Hematopoietic multipotent progenitor cell treated with erythropoietin and hydrocortisone succinate and interleukin-3 and kit ligand, for 15 days (in vitro differentiated cells): ENCODE data around the gene USP47.

Experiments
- DNase-seq: peaks from one replicate; pipeline ENCODE4 v3.0.0-alpha.2; 2015; ENCODE audit warnings: low spot score

Gene USP47

DNA sequence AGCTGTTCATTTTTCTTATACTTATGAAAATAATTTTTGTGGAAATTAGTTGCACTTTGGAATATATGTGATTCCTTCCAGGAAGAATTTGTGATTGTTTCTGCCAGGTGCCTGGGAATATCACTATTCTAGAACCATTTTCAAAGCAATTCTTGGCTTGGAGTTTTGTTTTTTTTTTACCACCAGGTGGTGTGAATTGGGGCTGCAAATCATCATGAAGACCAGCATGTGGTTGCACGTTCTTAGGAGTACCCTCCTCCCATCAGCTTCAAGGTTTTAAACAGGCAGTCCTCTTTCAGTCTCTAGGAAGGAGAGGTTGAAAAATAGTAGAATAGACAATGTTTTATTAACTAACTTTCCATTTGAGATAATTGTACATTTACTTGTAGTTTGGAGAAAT is 25.9 kb downstream of the USP47 start:
- no peak for DNase-seq

DNA sequence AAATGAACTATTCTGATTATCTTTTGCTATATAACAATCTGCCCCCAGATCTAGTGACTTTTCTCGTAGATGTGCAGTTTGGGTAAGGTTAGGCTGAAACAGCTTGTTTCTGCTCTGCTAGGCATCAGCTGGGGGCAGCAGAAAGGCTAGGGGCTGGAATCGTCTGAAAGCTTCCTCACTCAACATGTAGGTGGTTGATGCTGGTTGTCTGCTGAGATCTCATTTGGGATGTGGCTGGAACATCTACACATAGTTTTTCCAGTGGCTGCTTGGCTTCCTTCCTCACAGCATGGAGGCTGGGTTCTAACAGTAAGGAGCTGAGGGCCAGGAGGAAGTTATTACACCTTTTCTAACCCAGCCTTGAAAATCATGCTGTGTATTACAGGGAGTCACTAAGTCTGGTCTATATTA is 30.2 kb downstream of the USP47 start:
- no peak for DNase-seq

DNA sequence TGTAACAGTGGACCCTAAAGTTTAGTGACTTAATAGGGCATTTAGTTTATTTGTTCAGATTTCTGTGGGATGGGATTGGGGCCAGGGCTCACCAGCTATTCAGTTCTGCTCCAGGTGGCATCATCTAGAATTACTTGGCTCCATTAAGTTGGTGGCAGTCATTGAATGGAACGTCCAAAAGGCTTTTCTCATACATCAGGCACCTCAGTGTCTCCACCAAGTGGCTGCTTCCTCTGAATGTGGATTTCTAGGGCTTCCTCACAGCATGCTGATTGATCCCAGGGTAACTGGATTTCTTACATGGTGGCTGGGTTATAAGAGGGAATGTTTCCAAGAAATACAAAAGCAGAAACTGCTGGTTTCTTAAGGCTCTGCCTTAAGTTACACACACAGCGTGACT is 34.7 kb downstream of the USP47 start:
- no peak for DNase-seq

DNA sequence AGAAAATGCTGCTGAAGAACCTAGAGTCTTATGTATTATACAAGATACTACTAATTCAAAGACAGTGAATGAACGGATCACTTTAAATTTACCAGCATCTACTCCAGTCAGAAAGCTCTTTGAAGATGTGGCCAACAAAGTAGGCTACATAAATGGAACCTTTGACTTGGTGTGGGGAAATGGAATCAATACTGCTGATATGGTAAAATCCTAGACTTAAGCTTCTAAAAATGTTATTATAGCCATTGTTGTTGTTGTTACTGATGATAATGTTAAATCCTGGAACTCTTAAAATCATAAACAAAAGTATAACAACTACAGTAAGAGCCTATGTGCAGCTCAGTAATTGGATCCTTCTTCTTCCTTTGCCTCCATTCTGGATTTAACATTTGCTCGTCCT is 38.4 kb downstream of the USP47 start:
- DNase-seq = no peak

DNA sequence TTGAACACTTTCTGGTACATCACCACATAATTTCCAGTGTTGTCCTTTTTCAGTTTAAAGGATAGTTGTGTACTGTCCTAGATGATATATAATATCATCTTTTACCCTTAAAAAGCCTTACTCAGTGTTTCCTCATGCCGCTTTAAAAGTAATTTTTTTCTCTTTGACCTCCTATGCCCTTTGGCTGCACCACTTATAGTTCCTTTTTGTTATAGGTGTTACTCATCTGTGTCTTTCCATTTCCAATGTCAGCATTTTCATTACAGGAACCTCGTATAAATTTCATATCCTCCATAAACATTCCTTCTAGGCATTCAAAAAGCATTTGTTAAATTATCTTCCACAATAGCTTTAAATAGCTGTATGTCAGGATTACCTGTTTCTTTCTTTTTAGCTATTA is 40.8 kb downstream of the USP47 start:
- no peak for DNase-seq

DNA sequence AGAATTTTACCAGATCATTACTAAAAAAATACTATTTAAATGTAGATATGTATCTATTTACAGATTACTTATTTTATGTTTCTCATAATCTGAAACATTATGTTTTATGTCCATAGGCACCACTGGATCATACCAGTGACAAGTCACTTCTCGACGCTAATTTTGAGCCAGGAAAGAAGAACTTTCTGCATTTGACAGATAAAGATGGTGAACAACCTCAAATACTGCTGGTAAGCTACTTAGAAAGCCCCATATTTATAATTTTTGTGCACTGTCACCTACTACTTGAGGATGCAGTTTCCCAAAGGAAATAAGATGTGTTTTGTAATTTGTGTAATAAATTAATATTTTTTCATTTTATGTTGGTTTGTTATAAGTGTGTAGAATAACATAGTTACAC is 42.6 kb downstream of the USP47 start:
- DNase-seq = no peak

DNA sequence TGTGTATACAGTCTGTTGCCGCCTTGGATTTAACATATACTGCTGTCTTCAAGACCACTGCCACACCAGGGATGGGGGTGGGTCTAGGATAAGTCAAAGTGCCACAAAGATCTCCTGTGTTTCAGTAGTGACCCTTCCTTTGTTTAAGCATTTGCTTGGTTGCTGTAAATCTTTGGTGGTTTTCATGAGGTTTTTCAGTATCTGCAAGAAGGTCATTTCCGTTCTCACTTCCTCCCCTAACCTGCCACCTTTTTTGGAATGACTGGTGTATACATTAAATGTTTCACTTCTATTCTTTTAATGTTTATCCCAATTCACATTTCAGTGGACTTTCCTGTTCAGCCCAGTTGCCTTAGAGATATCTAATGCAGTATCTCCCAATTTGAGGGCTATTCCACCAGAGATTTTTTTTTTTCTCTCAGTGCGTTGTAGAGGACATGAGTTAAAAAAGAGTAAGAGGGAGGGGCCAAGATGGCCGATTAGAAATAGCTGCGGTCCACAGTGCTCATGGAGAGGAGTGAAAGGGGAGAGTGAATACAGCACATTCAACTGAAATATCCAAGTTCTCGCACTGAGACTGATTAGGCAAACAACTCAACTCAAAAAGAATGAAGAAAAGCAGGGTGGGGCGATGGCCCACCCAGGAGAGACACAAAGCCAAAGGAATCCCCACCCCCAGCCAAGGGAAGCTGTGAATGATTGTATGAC is 43.2 kb downstream of the USP47 start:
- DNase-seq = no peak

DNA sequence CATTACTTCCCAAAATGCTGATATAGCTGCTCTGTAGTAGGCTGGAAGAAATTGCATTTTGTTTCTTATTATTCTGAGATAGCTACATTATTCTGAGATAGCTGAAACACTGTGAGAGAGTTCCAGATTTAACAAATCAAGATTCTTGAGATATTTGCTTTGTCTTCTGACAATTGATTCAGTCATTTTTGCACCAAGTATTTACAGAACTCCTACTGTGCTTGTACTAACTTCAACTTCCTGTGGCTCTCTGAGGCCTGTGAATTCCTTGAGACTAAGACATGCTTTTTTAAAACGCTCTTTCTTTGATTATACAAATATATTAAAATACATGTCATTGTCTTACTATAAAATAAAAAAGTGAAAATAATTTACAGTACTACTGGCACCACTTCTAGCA is 52.7 kb downstream of the USP47 start:
- DNase-seq = no peak

DNA sequence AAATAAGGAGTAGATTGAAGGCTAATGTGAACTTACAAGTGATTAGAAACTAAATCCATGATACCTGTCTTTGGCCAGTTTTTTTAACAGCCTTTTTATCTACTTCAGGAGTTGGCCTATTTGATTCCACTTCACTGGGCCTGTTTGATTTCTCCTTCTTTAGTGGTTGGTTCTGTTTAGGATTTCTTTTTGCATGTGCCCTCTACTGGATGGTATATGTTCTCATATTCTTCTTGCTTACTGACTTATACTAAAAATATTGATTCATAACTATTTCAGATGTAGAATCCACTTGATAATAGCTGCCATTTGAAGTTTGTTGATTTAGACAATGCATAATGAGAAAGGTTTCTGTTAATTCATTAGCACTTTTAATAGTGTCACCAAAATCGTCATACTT is 53.9 kb downstream of the USP47 start:
- no peak for DNase-seq

DNA sequence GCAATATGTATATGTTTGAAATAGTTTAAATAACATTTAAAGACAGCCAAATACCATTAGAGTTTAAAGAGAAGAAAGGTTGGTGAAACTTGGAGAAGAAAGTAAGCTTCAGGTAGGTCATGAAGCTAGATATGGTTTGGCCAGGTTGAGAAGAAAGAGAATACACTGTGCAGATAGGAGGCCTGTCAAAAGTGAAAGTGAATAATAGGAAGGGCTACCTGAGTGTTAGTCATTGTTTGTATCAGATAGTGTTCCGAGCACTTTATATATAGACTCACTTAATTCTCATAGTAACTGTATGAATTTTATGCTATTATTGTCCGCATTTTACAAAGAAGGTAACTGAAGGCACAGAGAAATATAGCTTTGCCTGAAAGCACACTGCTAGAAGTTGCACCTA is 56.9 kb downstream of the USP47 start:
- DNase-seq = no peak

DNA sequence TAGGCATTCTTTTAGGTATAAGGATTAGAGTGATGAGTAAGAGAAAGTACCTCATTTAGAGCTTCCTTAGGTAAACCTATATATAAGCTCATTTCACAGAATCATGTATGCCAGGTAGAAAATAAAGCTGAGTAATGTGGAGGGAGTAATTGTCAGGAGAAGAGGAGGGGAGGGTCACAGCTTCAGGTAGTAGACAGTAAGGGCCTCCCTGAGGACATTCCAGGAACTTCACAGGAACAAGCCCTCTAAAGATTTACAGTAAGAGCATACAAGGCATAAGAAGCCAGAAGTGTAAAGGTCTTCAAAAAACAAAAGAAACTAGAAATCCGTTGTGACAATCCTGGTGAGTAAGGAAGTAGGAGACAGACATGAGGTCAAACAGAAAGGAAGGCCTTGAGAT is 57.6 kb downstream of the USP47 start:
- no peak for DNase-seq

DNA sequence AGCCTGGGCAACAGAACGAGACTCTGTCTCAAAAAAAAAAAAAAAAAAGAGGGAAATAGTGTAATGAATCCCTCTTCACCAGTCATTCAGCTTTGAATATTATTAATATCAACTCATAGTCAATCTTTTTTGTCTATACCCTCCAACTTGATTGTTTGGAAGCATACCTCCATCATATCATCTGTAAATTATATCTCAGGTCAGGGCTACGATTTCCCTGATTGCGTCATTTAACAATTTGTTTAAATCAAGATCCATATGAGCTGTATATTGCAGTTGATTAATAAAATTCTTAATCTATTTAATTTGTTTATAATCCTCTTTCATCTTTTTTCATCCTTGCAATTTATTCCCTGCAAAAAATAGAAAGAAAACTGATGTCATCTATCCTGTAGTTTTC is 60.2 kb downstream of the USP47 start:
- DNase-seq = no peak

DNA sequence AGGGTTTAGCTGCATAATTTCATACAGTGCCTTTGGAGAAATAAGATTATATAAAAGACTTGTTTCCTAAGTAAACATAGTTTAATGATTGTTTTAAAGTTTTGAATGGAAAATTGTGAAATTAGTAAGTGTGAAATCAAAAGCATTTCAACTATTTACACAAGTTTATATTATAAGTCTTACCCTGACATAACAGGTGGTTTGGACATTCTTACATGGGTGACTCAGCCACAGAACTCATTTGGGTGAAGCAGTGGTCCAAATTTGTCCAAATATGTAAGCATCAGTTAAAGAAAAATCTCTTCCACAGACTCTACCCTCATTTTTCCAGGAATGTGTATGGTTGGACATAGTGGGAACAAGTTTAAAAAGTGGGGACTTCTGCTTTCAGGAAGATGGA is 68.0 kb downstream of the USP47 start:
- no peak for DNase-seq

DNA sequence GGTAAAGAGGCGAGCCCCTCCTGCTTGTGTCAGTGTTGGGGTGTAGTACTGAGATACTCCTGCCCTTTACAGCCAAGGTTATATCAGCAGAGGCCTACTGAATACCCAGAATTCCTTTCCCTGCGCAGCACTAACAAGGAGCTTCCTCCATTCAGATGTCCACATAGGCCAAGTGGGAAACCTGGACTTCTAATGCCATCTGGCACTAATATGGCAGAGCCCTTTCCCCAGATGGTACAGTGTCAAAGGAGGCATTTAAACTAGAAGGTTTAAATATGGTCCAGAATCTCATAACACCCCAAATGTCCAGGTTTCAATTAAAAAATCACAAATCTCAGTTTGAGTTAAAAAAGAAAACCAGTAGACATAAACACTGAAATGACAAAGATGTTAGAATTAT is 68.8 kb downstream of the USP47 start:
- no peak for DNase-seq

DNA sequence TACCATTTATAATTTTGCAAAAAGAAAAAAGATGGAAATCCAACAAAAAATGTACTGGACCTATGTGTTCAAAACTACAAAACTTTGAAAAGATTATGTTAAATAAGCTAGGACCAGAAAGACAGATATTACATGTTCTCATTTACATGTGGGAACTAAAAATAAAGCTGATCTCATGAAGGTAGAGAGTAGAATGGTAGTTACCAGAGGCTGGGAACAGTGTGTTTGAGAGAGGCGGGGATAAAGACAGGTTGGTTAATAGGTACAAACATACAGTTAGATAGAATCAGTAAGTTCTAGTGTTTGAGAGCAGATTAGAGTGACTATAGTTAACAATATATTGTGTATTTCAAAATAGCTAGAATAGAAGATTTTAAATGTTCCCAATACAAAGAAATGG is 71.6 kb downstream of the USP47 start:
- DNase-seq = no peak

DNA sequence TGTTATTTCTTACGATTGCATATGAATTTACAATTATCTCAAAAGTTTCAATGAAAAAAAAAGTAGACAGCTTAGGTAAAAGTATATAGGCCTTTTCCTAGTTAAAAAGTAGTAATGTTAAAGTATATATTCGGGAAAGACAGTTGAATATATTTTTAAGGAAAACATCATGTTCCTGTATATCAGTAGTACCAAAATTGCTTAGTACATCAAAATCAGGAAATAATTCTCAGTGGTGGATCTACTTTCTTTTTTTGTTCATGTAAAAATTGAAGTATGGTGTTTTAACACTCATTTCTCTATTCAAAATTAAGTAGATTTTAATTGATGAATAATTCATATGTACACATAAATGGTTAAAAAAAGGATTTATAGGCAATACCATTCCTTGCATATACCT is 73.9 kb downstream of the USP47 start:
- no peak for DNase-seq

DNA sequence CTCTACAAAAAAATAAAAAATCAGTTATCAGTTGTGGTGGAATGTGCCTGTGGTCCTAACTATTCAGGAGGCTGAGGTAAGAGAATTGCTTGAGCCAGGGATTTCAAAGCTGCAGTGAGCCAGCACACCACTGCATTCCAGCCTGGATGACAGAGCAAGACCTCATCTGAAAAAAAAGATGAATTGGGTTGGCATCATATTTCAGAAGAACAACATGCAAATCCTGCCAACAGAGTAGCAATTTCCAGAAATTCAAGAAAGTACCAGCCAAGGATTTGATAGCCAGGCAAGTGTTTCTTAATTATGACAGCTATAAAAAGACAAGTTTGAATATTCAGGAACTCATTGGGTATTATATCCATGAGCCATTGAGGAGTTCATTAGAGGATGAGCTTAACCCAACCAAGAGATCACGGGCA is 75.2 kb downstream of the USP47 start:
- DNase-seq = no peak

DNA sequence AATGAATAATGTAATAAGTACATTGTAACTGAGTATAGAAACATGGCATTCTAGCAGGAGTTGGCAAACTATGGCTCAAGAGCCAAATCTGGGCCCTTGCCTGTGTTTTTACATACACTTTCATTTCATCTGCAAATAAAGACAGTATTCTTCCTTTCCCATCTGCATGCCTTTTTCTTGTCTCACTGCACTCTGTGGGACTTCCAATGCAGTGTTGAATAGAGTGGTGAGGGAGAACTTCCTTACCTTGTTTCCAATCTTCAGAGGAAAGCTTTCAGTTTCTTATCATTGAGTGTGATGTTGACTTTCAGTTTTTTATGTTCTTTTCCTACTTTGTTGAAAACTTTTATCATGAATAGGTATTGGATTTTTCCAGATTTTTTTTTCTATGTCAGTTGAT is 82.1 kb downstream of the USP47 start:
- no peak for DNase-seq

DNA sequence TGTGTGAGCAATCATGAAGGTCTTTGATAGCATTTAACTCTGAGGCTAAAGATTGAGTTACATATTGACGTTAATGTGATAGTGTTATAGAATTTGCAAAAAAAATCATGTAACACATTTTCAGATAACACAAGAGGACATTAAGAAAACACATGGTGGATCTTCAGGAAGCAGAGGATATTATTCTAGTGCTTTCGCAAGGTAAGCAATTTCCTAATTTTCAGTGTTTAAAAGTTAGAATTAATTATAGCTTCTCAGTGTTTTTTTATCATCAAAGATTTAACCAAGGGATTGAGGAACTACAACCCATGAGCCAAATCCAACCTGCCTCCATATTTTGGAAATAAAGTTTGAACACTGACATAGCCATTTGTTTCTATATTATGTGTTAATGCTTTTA is 88.1 kb downstream of the USP47 start:
- no peak for DNase-seq

DNA sequence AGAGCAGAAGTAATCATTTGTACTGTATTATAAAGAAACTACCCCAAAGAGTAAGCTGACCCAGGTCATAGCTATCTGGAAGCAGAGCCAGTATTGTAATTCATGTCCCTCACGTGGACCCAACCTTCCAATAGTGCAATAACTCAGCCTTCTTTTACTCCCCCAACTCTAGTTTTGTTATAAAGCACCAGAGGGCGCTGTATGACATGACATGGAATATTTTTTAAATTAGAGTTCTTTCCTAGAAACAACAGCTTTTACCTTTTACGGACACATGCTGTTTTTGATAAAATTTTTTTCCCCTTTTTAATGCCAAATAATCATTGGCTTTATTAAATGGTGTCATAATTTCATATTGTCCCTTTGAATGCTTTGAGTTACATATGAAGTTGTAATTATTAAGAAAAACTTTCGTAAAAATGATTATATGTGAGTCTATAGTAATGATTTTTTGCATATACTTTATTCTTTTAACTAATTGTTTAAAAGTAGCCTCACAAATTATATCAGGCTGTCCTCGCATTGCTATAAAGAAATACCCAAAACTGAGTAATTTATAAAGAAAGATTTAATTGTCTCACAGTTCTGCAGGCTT is 89.8 kb downstream of the USP47 start:
- DNase-seq = peak; percentile 53

DNA sequence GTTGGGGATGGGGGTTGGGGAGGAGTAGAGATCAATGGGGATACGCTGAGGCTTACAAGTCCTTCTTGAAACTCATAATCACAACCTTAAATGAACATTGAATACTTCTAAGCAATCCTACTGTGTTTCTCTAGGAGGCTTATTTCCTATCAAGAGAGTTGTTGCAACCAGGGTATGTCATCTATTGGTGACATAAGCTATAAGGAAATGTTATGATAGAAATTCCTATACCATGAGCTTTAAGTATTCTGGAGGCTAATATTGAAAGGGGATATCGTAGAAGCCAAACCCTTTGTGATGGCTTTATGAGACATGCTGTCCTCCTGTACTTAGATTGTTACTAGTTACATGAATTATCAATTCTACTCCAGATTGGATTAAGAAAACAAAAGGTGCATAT is 93.8 kb downstream of the USP47 start:
- no peak for DNase-seq

DNA sequence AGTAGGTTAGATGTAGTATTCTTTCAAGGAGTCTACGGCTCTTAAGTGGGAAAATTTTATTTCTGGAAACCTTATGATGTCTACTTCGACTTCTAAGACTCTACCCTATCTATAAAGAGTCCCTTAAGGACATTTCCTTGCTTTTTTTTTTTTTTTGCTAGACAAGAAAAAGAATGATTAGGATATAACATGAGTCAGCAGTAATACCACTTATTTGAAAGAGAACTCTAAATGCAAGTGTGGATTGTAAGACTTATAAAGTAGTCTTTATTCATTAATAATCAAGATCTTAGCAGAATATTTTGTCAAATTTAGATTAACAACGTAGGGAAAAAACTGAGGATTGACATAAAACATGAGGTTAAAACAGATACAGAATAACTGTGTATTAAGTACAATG is 95.7 kb downstream of the USP47 start:
- no peak for DNase-seq

DNA sequence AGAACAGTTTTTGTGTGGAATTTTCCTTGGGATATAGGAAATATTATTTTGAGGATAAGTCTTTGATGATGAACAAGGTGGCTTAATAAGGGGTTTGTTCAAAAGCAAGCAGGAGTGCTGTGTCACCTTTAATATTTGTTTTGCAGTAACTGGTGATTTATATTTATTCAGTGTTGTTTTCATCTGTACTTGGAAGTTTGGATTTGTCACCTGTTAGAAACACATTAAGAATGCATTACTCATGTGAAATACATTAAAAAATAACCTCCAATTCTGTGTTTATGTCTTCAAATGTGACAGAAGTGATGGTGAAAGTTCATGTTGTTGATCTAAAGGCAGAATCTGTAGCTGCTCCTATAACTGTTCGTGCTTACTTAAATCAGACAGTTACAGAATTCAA is 96.2 kb downstream of the USP47 start:
- DNase-seq = no peak

DNA sequence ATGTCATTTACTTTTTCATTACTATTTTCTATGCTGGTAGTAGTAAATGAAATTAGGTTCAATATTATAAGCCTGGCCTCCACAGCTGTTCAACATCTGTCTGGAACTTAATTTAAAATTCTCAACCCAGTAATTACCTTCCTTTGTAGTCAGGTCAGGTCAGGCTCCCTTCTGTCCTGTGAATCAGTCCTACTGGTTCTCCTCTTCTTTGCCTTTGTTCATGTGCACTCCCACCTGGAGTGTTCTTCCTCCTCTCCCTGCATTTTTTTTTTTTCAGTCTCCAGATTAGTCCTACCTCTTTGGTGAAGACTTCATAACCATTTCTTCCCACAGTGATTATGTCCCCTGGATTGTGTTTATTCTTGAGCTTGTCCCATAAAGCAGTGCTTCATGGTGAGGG is 98.8 kb downstream of the USP47 start:
- no peak for DNase-seq
